ENCODE results near the gene UBALD1. TPM values are rescaled to one million over a fixed set of nuclear protein-coding genes. Genes with fewer than 3 reads are reported as not detected.

The UBALD1 gene
- 31.0 TPM for total RNA-seq (ENCODE audit: unreplicated experiment)
- long read RNA-seq: 0 reads

DNA sequence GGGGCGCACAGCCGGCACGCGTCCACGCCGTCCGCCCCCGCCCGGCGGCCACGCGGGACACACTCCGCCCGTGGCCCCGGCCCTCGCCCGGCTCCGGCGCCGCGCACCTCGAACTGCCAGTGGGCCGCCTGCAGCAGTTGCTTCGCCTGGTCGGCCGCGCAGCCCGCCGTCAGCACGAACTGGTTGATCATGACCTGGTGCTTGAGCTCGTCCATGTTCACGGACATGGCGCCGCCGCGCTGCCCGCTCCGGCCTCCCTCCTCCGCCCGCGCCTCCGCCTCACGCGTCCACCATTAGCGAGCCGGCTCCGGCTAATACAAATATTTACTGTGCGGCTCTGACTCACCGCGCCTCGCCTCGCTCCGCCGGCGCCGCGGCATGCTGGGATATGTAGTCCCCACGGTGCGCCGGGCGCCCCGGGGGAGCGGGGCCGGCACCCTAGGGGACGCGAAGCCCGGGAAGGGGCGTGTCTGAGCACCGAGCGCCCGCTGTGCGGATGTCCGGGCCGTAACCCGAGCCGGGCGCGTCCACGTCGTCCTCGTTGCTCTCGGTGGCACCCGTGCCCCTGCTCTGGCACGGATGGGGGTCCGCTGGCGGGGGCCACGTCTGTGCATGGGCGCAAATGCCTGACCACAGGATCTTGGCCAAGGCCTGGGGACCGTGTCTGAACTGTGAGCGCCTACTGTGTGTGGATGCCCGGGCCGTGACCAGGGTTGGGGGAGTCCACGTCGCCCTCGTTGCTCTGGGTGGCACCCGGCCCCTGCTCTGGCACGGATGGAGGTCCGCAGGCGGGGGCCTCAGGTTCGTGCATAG lies at the start of gene UBALD1:
TSS of gene UBALD1 (minus strand) at position 318 of the 813 bp plus-strand sequence. CDS start at position 227, 91 bp downstream.
- H3K27ac Mint-ChIP-seq (ENCODE audit: unreplicated experiment): peak within 1 kb of the TSS; percentile 99
- peaks cover 9% of the 10 kb centered on the region for H3K4me1 Mint-ChIP-seq (ENCODE audit: unreplicated experiment)
- H3K9me3 Mint-ChIP-seq (ENCODE audit: unreplicated experiment): no peaks in the 10 kb centered on the region
- peaks cover 7% of the 10 kb centered on the region for H3K27me3 Mint-ChIP-seq (ENCODE audit: unreplicated experiment)
- TF ChIP-seq CTCF (IDR thresholded peaks at IDR 0.05; ENCODE audit: unreplicated experiment): no peak
- DNase-seq (ENCODE audit: low spot score): peak; percentile 77
- peak within 1 kb of the TSS; percentile 89 for H3K4me3 Mint-ChIP-seq (ENCODE audit: unreplicated experiment)
- no peaks in the 10 kb centered on the region for H3K36me3 Mint-ChIP-seq (ENCODE audit: low read depth, unreplicated experiment)

DNA sequence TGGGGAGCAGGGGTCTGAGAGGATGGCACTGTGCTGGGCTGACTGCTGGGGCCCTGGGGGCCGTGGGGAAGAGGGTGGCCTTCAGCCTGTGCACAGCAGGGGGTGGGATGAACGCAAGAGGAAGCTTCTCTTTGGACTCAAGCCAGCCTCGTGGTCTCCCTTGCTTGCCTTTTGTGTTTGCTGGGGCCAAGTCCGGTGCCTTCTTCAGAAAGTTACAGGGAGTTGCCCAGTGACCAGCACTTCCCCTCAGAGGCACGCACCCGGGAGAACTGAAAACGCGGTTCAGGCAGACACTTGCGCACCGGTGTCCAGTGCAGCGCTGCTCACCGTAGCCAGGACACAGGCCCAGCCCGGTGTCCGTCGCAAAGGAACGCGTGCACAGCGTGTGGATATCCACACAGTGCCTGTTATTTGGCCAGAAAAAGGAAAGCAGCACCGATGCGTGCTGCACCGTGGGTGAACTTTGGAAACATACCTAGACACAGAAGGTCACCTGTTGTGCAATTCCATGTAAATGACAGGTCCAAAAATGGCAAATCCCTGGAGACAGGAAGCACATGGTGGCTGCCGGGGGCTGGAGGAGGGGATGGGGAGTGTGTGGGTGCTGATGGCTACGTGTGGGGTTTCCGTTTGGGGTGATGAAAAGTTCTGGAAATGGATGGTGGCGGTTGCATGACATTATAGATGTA lies 49.2 kb upstream of the UBALD1 start:
- peaks cover 5% of the 10 kb centered on the region for H3K27me3 Mint-ChIP-seq (ENCODE audit: unreplicated experiment)
- peak overlapping the region; percentile 27 for H3K4me3 Mint-ChIP-seq (ENCODE audit: unreplicated experiment)
- H3K36me3 Mint-ChIP-seq (ENCODE audit: low read depth, unreplicated experiment): peaks cover 28% of the 10 kb centered on the region
- H3K9me3 Mint-ChIP-seq (ENCODE audit: unreplicated experiment): no peaks in the 10 kb centered on the region
- no peak for TF ChIP-seq CTCF (IDR thresholded peaks at IDR 0.05; ENCODE audit: unreplicated experiment)
- DNase-seq (ENCODE audit: low spot score): no peak
- H3K4me1 Mint-ChIP-seq (ENCODE audit: unreplicated experiment): peaks cover 9% of the 10 kb centered on the region
- no peak overlapping the region for H3K27ac Mint-ChIP-seq (ENCODE audit: unreplicated experiment)

GRCh38 chr16:4663465-4663776 lies 48.7 kb upstream of the UBALD1 start:
- TF ChIP-seq CTCF (IDR thresholded peaks at IDR 0.05; ENCODE audit: unreplicated experiment): no peak
- H3K36me3 Mint-ChIP-seq (ENCODE audit: low read depth, unreplicated experiment): peaks cover 31% of the 10 kb centered on the region

DNA sequence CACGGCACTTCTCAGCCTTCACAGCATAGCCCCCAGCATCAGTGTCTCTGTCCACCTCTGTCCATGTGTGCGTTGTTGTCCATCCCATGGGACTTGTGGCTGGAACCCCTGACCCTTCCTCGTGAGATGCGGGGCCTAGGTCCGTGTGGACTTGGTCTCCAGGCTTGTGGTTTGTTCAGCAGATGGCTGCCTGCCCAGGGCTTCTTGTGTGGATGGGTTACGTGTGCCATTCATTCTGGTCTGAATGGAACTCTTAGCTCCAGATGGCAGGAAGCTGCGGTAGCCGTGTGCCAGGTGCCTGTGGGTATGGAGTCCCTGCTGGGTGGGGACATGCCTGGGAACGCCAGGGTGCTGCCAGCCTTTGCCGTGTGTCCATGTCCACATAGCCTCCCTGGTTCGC lies 47.0 kb upstream of the UBALD1 start:
- DNase-seq (ENCODE audit: low spot score): no peak
- TF ChIP-seq CTCF (IDR thresholded peaks at IDR 0.05; ENCODE audit: unreplicated experiment): no peak
- H3K36me3 Mint-ChIP-seq (ENCODE audit: low read depth, unreplicated experiment): peaks cover 25% of the 10 kb centered on the region
- peaks cover 9% of the 10 kb centered on the region for H3K4me1 Mint-ChIP-seq (ENCODE audit: unreplicated experiment)
- H3K27me3 Mint-ChIP-seq (ENCODE audit: unreplicated experiment): peaks cover 2% of the 10 kb centered on the region
- H3K9me3 Mint-ChIP-seq (ENCODE audit: unreplicated experiment): no peaks in the 10 kb centered on the region
- H3K4me3 Mint-ChIP-seq (ENCODE audit: unreplicated experiment): no peak overlapping the region
- H3K27ac Mint-ChIP-seq (ENCODE audit: unreplicated experiment): no peak overlapping the region

More at GRCh38 chr16:4663465-4663776, 48.7 kb upstream of the UBALD1 start:
- Mint-ChIP-seq H3K4me3 (ENCODE audit: unreplicated experiment) (no peak overlapping the region), H3K9me3 (ENCODE audit: unreplicated experiment) (no peaks in the 10 kb centered on the region), H3K27ac (ENCODE audit: unreplicated experiment) (no peak overlapping the region), H3K4me1 (ENCODE audit: unreplicated experiment) (peaks cover 9% of the 10 kb centered on the region), H3K27me3 (ENCODE audit: unreplicated experiment) (peaks cover 5% of the 10 kb centered on the region)
- DNase-seq (ENCODE audit: low spot score): no peak
